Gastrocnemius medialis (tissue), 4 donors: ENCODE results near the gene CHST15.

Source experiments
- CTCF ChIP-seq, 5 experiments: fragments of 450-650 bp in 3 of 5; fragments of 200-600 bp in 2 of 5; sonication (generic) in 2 of 5; IDR thresholded peaks in 4 of 5; conservative IDR thresholded peaks in 1 of 5; 1 replicate in 4 of 5; 2 replicates in 1 of 5; pipeline ENCODE4 v1.5.1; 2016 to 2019; ENCODE audit warnings: antibody characterized with exemption in 5 of 5, mild to moderate bottlenecking in 3 of 5, moderate library complexity in 3 of 5
- POLR2A ChIP-seq, 2 donors: fragments of 450-650 bp; IDR thresholded peaks; one replicate each; pipeline ENCODE4 v1.6.1; 2017; ENCODE audit warnings: antibody characterized with exemption in 2 of 2, mild to moderate bottlenecking in 2 of 2, moderate library complexity in 2 of 2

GRCh38 chr10:123996302-123996701, 97.1 kb downstream of the CHST15 start:
- TF ChIP-seq CTCF (IDR thresholded peaks at IDR 0.05 in 4 of 5, conservative IDR thresholded peaks at IDR 0.05 in 1 of 5): no peak
- TF ChIP-seq POLR2A (IDR thresholded peaks at IDR 0.05): no peak
